ENCODE data around the gene TFB1M. TPM values are rescaled to one million over a fixed set of nuclear protein-coding genes. Genes with fewer than 3 reads are reported as not detected.
"Not testable (repeated sequence)": the region's sequence is repeated elsewhere in the genome, so short reads cannot be mapped to it uniquely, and the experiment has no call there.

Gene TFB1M
- total RNA-seq, 2 experiments from 2014 or later: 45.5 to 56.4 TPM

DNA sequence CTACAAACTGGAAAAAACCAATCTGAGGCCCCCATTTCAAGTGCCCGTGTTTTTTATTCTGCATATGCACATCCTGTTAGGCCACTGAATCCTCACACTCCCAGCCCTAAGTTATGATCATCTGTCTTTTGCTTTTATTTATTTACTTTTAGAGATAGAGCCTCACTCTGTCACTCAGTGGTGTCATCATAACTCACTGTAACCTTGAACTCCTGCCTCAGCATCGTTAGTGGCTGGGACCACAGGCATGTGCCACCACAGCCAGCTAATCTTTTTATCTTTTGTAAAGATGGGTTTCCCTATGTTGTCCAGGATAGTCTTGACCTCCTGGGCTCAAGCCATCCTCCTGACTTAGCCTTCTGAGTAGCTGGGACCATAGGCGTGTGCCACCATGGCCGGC lies 80.1 kb downstream of the TFB1M start:
- H3K36me3 Mint-ChIP-seq (ENCODE audit: low read depth): peaks cover 2% of the 10 kb centered on the region
- H3K4me3 Mint-ChIP-seq: no peak overlapping the region
- DNase-seq (no peak), ATAC-seq (no peak)
- no peak overlapping the region for H3K27ac Mint-ChIP-seq
- H3K4me1 Mint-ChIP-seq: no peaks in the 10 kb centered on the region
- intact Hi-C loops (cut with DNase I, micrococcal nuclease): no loop called here
- peaks cover 7% of the 10 kb centered on the region for H3K9me3 Mint-ChIP-seq (ENCODE audit: low read depth)
- POLR2A ChIA-PET: no interaction called here
- H3K27me3 Mint-ChIP-seq: peaks cover 6% of the 10 kb centered on the region
- CTCF ChIA-PET: interaction anchor here (0.7 to 1.6 kb wide), 2 partner anchors 57 to 310 kb away, joined by 3 to 6 read pairs; no protein-coding TSS in a partner anchor

DNA sequence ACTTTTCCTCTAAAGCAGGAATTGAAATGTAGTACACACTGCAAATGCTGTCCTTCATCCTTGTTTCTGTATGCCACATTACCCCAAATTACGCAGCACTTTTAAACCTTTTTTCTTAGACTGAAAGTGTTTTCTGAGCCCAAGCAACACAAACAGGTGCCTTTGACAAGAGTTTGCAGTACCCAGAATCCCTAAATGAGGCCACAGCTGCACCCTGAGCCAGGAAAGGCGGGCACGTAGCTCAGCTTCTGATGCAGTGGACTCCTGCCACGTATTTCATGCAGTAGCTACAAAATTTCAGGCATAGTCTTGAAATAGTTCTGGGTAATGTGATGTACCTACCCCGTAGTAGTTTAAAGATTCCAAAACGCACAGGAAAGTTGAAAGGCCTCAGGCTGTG lies 81.4 kb downstream of the TFB1M start:
- ATAC-seq: no peak
- H3K27ac Mint-ChIP-seq: no peak overlapping the region
- no peak overlapping the region for H3K4me3 Mint-ChIP-seq
- H3K4me1 Mint-ChIP-seq: no peaks in the 10 kb centered on the region
- peaks cover 2% of the 10 kb centered on the region for H3K36me3 Mint-ChIP-seq (ENCODE audit: low read depth)
- DNase-seq: no peak
- ChIA-PET CTCF (interaction anchor here (1.0 to 1.6 kb wide), 2 partner anchors 55 to 56 kb away, joined by 3 to 6 read pairs; no protein-coding TSS in a partner anchor), POLR2A (no interaction called here)
- peaks cover under 1% of the 10 kb centered on the region for H3K9me3 Mint-ChIP-seq (ENCODE audit: low read depth)
- intact Hi-C loops (cut with DNase I, micrococcal nuclease): no loop called here
- peaks cover 2% of the 10 kb centered on the region for H3K27me3 Mint-ChIP-seq

DNA sequence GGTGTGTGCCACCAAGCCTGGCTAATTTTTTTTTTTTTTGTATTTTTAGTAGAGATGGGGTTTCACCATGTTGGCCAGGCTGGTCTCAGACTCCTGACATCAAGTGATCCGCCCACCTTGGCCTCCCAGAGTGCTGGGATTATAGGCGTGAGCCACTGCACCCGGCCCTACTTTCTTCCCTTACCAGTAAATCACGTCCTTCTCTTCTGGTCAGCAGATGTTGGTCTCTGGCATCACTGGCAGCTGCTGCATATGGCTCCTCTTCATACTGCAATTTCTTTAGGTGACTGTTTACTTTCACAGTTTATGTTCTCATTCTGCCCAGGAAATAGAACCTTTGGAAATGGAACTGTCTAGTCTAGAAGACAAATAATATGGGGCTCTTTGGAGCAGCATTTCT lies 83.3 kb downstream of the TFB1M start:
- CTCF ChIA-PET: interaction anchor here (1.5 kb wide), 1 partner anchor 51 kb away, joined by 3 read pairs; no protein-coding TSS in a partner anchor
- H3K4me3 Mint-ChIP-seq; H3K36me3 Mint-ChIP-seq (ENCODE audit: low read depth); POLR2A ChIA-PET; H3K9me3 Mint-ChIP-seq (ENCODE audit: low read depth); ATAC-seq; H3K27ac Mint-ChIP-seq; H3K27me3 Mint-ChIP-seq; intact Hi-C loops (cut with DNase I, micrococcal nuclease); H3K4me1 Mint-ChIP-seq; DNase-seq: not testable (repeated sequence)

DNA sequence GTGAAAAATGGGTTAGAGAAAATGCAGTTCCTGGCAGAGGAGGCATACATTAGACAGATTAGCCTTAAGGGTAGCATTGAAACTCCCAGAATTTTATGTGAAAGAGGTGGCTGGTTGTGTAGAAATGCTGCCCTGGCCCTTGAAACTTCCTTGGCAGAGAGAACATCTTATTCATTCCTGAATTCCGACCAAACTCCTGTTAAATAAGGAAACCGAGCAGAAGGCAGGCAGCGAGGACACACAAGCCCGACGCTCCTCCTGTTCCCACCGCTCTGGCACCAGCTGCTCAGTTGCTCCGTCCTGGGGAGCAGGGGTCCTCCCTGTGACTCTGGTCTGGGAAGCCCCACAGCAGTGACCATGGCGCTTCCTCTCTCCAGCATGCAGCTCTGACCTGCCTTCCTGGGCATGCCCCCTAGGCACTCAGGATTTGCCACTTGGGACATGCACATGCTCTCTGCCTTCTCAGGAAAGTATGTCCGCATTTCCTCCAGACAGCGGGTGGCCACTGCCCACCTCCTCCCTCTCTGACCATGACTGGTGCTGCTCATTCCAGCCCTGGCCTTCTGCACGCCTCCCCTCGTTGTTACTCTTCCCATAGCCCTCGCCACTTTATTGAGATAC lies 85.6 kb downstream of the TFB1M start:
- ChIA-PET CTCF (interaction anchor here (0.5 kb wide), 1 partner anchor 334 kb away, joined by 3 read pairs; no protein-coding TSS in a partner anchor), POLR2A (no interaction called here)
- Mint-ChIP-seq H3K4me3 (no peak overlapping the region), H3K36me3 (ENCODE audit: low read depth) (no peaks in the 10 kb centered on the region), H3K27ac (no peak overlapping the region), H3K9me3 (ENCODE audit: low read depth) (no peaks in the 10 kb centered on the region), H3K4me1 (peaks cover 14% of the 10 kb centered on the region), H3K27me3 (no peaks in the 10 kb centered on the region)
- DNase-seq: no peak
- intact Hi-C loops (cut with DNase I, micrococcal nuclease): no loop called here
- ATAC-seq: no peak

DNA sequence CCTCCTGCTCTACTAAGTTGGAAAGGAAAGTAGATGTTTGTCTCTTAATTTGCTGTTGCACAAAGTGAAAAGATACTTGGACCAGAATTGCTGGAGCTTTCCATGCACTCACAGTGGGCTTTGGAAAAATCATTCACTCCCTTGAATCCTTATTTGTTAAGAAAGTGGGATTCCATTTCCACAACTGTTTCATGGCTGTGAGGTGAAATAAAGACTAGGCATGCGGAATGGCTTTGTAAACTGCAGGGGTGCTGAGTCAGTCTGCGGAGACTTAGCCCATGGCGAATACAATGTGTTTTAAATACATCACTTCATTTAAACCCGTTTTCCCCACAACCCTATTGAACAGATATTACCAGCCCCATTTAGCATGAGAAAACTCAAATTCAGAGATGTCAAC lies 87.2 kb downstream of the TFB1M start:
- ChIA-PET POLR2A (no interaction called here), CTCF (interaction anchor here (0.8 to 1.7 kb wide), 2 partner anchors 8 to 42 kb away, joined by 3 read pairs; no protein-coding TSS in a partner anchor)
- DNase-seq (no peak), ATAC-seq (no peak)
- Mint-ChIP-seq H3K36me3 (ENCODE audit: low read depth) (no peaks in the 10 kb centered on the region), H3K27ac (no peak overlapping the region), H3K9me3 (ENCODE audit: low read depth) (no peaks in the 10 kb centered on the region), H3K4me1 (peaks cover 18% of the 10 kb centered on the region), H3K27me3 (no peaks in the 10 kb centered on the region), H3K4me3 (no peak overlapping the region)
- intact Hi-C loops (cut with DNase I, micrococcal nuclease): no loop called here

DNA sequence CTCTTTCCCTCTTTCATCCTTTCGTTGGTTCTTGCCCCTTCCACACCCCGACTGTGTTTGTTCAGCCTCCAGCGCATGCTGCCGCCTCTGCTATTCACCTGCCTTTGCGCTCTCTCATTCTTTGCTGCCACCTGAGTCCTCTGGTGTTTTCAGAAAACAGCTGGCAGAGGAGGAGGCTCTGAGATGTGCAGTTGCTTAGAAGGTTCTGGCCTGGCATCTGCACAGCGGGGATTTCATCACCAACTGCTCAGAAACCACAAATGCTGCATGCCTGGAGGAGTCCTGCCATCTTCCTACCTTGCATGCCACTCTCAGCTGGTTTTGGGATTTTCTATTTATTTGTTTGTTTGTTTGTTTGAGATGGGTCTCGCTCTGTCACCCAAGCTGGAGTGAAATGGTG lies 89.7 kb downstream of the TFB1M start:
- Mint-ChIP-seq H3K36me3 (ENCODE audit: low read depth) (no peaks in the 10 kb centered on the region), H3K27ac (peak overlapping the region; percentile 4), H3K4me3 (no peak overlapping the region), H3K9me3 (ENCODE audit: low read depth) (no peaks in the 10 kb centered on the region), H3K27me3 (no peaks in the 10 kb centered on the region), H3K4me1 (peaks cover 18% of the 10 kb centered on the region)
- DNase-seq (no peak), ATAC-seq (no peak)
- ChIA-PET POLR2A (no interaction called here), CTCF (no interaction called here)
- intact Hi-C loops (cut with DNase I, micrococcal nuclease): loop anchor here (1.0 kb wide), 5 partner anchors 38 to 618 kb away; partner anchors contain the start of gene TFB1M (in 2 of the 2)

DNA sequence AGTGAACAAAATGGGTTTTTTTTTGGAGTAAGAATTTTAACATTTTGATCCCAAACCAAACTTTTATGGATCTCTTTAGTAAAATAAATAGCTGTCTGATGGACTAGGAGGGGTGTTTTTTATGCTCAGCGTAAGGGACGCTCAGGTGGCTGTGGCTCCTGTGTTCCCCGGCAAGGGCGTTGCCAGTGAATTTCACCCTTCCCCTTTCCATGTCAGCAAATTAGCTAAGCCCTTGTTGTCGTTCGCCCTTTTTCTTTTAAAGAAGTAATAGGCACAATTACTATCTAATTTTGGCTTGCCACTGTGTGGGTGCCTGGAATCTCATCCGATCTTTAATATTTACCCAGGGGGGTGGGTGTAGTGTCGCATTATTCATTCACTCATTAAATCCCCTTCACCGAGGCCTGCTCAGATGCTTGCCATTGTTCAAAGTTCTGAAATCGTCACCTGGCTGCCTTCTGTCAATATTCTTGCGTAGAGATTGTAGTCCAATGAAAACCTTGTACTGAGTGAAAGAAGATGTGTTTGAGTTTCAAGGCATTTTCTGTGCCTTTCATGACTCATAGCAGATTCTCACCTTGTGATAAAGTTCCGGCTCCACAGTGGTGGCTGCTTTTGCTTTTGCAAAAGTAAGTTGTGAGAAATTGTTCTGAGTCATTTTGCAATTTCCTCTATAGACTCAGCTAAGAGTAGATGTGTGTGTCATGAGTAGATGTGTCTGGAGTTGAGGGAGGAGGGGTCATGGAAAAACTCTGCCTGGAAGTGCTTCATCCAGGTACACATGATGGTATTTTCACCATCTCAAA lies 90.4 kb downstream of the TFB1M start:
- no peaks in the 10 kb centered on the region for H3K9me3 Mint-ChIP-seq (ENCODE audit: low read depth)

DNA sequence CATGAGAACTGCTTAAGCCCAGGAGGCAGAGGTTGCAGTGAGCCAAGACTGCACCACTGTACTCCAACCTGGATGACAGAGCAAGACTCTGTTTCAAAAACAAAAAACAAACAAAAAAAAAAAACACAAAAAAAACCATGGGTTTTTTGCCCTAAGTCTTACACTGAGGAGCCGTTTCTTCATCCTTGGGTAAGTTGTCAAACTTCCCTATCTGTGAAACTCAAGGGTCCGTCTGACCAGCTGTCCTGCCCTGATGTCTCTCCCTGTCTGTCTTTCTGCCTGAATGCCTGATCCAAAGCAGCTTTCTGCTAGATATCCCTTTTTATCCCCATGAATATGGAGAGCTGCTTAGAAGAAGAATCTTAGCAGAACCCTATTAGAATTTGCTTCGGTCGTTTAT lies 91.8 kb downstream of the TFB1M start:
- ATAC-seq (no peak), DNase-seq (no peak)
- Mint-ChIP-seq H3K9me3 (ENCODE audit: low read depth) (no peaks in the 10 kb centered on the region), H3K36me3 (ENCODE audit: low read depth) (peaks cover 3% of the 10 kb centered on the region), H3K27me3 (peaks cover 5% of the 10 kb centered on the region), H3K4me1 (peaks cover 18% of the 10 kb centered on the region), H3K4me3 (no peak overlapping the region), H3K27ac (no peak overlapping the region)
- ChIA-PET POLR2A (no interaction called here), CTCF (interaction anchor here (0.6 to 1.9 kb wide), 5 partner anchors 45 to 417 kb away, joined by 3 to 8 read pairs (median 4); no protein-coding TSS in a partner anchor)
- intact Hi-C loops (cut with DNase I, micrococcal nuclease): no loop called here

More for the DNA sequence above, 90.4 kb downstream of the TFB1M start:
- Mint-ChIP-seq H3K36me3 (ENCODE audit: low read depth) (peaks cover 3% of the 10 kb centered on the region), H3K27me3 (peaks cover 3% of the 10 kb centered on the region), H3K4me3 (peak overlapping the region; percentile 10), H3K4me1 (peaks cover 18% of the 10 kb centered on the region), H3K27ac (peak overlapping the region; percentile 79)
- ATAC-seq (peak; percentile 99), DNase-seq (peak; percentile 79)
- CTCF ChIA-PET: interaction anchor here (0.6 to 1.9 kb wide), 5 partner anchors 10 to 517 kb away, joined by 3 to 5 read pairs (median 4); no protein-coding TSS in a partner anchor
- intact Hi-C loops (cut with DNase I, micrococcal nuclease): loop anchor here (1.0 kb wide), 5 partner anchors 38 to 618 kb away; partner anchors contain the start of gene TFB1M (in 2 of the 2)
- POLR2A ChIA-PET: no interaction called here

DNA sequence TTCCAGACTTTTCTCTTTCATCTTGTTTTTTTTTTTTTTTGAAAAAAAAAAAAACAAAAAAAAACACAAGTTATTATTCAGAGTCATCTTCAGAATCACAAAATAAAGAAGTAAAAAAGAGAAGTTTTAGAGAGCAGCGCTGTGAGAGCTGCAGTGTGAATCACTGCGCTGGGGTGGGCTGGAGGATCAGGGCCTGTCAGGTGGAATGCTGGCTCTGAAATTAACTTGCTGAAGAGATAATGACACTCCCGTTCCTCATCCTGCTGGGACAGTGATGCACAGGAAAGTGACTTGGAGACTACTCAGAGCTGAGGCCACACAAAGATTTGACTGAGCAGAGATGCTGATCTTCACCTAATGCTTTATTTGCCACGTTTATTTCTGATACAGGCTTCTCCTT lies 93.2 kb downstream of the TFB1M start:
- no peaks in the 10 kb centered on the region for H3K9me3 Mint-ChIP-seq (ENCODE audit: low read depth)
- no peak overlapping the region for H3K4me3 Mint-ChIP-seq
- no peak overlapping the region for H3K27ac Mint-ChIP-seq
- peaks cover 5% of the 10 kb centered on the region for H3K27me3 Mint-ChIP-seq
- ChIA-PET CTCF (no interaction called here), POLR2A (no interaction called here)
- DNase-seq: no peak
- H3K36me3 Mint-ChIP-seq (ENCODE audit: low read depth): peaks cover 3% of the 10 kb centered on the region
- peaks cover 19% of the 10 kb centered on the region for H3K4me1 Mint-ChIP-seq
- ATAC-seq: no peak
- intact Hi-C loops (cut with DNase I, micrococcal nuclease): no loop called here

DNA sequence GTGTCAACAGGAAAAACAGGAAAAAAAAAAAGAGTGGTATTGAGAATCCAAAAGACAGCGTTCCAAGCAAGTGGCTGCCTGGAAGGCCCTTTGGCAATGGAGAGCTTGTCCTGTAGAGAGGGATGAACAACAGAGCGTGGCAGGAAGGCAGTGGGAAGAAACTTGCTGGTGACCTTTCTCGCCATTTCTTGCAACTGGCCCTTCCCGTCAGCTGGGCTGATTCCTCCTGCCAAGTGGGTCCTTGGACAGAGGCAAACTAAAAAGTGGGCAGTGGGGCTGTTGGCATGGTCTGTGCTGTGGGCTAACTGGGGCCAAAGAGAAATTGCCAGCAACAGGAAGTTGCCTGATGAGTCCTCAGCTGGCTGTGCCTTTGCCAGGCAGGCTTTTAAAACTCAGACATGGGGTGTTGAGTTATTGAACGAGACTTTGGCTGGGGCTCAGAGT lies 94.4 kb downstream of the TFB1M start:
- Mint-ChIP-seq H3K4me3 (no peak overlapping the region), H3K9me3 (ENCODE audit: low read depth) (no peaks in the 10 kb centered on the region), H3K27ac (no peak overlapping the region), H3K4me1 (peaks cover 22% of the 10 kb centered on the region), H3K27me3 (peaks cover 5% of the 10 kb centered on the region), H3K36me3 (ENCODE audit: low read depth) (peaks cover 3% of the 10 kb centered on the region)
- DNase-seq: no peak
- ChIA-PET CTCF (no interaction called here), POLR2A (interaction anchor here (0.5 kb wide), 1 partner anchor 242 kb away, joined by 3 read pairs; no protein-coding TSS in a partner anchor)
- intact Hi-C loops (cut with DNase I, micrococcal nuclease): no loop called here
- ATAC-seq: no peak

DNA sequence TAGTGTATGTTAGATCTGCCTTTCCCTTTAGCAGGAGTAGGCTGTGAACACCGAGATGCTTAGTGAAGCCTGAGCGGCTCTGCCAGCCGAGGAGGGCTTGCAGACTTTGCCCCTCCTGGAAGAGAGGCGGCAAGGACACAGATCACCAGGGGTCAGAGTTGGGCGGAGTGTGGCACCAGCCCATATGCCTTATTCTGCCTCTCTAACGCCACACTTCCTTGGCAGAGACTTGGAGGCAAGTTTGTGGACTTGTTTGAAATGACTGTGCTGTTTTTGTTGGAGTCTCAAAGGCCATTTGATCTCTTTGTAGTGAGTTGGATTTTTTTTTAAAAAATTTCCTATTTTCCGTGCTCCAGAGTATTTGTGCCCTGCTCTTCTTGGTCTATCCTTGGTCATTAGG lies 95.0 kb downstream of the TFB1M start:
- ChIA-PET POLR2A (interaction anchor here (0.5 kb wide), 1 partner anchor 242 kb away, joined by 3 read pairs; no protein-coding TSS in a partner anchor), CTCF (no interaction called here)
- no peaks in the 10 kb centered on the region for H3K9me3 Mint-ChIP-seq (ENCODE audit: low read depth)
- no peak overlapping the region for H3K4me3 Mint-ChIP-seq
- H3K27me3 Mint-ChIP-seq: peaks cover 5% of the 10 kb centered on the region
- intact Hi-C loops (cut with DNase I, micrococcal nuclease): no loop called here
- ATAC-seq (no peak), DNase-seq (no peak)
- H3K4me1 Mint-ChIP-seq: peaks cover 16% of the 10 kb centered on the region
- peaks cover 3% of the 10 kb centered on the region for H3K36me3 Mint-ChIP-seq (ENCODE audit: low read depth)
- H3K27ac Mint-ChIP-seq: no peak overlapping the region
